Testis (tissue), 3 donors: ENCODE results near the gene STOX2. TPM values are rescaled to one million over a fixed set of nuclear protein-coding genes. Genes with fewer than 3 reads are reported as not detected.

Experiments used
- DNase-seq: peaks from one replicate; pipeline ENCODE4 v3.0.0-alpha.2; 2019
- H3K27ac ChIP-seq, 2 donors: fragments of 200-600 bp; sonication (generic); one replicate each; pipeline ENCODE4 v1.5.1; 2019
- H3K27me3 ChIP-seq: fragments of 200-600 bp; sonication (generic); one replicate; pipeline ENCODE4 v1.5.1; 2019
- H3K36me3 ChIP-seq: fragments of 200-600 bp; sonication (generic); one replicate; pipeline ENCODE4 v1.5.1; 2017; ENCODE audit warnings: low read depth; ENCODE audit errors: missing control alignments
- H3K4me1 ChIP-seq: fragments of 200-600 bp; sonication (generic); one replicate; pipeline ENCODE4 v1.5.1; 2019
- H3K4me3 ChIP-seq, 2 donors: fragments of 200-600 bp; sonication (generic); one replicate each; pipeline ENCODE4 v1.5.1; 2017 to 2019
- H3K9me3 ChIP-seq: fragments of 200-600 bp; sonication (generic); one replicate; pipeline ENCODE4 v1.5.1; 2017
- CTCF ChIP-seq, 3 experiments: fragments of 450-650 bp in 2 of 3; fragments of 200-600 bp in 1 of 3; sonication (generic) in 1 of 3; IDR thresholded peaks; one replicate each; pipeline ENCODE4 v1.5.1; 2016 to 2019; ENCODE audit warnings: antibody characterized with exemption in 3 of 3, mild to moderate bottlenecking in 2 of 3, moderate library complexity in 1 of 3
- POLR2A ChIP-seq: fragments of 450-650 bp; IDR thresholded peaks from one replicate; pipeline ENCODE4 v1.6.1; 2017; ENCODE audit warnings: antibody characterized with exemption, mild to moderate bottlenecking, moderate library complexity
- WGBS, 2 donors: methylation state at CpG; one replicate each; pipeline ENCODE4 v1.1.5; 2018; 5-methylcytosine and 5-hydroxymethylcytosine counted together
- intact Hi-C: fragments of 100-400 bp; cut with DNase I; formaldehyde crosslinking; loops from one replicate; pipeline ENCODE4 v1.15.1; 2023; ENCODE audit warnings: low total_unique reads
- polyA plus RNA-seq: library from polyadenylated mRNA; stranded (reverse); fragments of 350-450 nt; fragmentation: Illumina TruSeq; extraction: RNeasy Lipid Tissue Mini Kit (QIAGEN cat#74804); gene quantifications from one replicate; pipeline ENCODE4 v1.2.3, GENCODE V29; 2014; ENCODE audit warnings: low read depth, low replicate concordance; ENCODE audit not compliant: insufficient read depth
- total RNA-seq, 2 donors: library from RNA; depleted of rRNA; stranded (reverse); fragments of >200 nt; gene quantifications; one replicate each; pipeline ENCODE4 v1.2.3, GENCODE V29; 2016

The STOX2 gene
- total and polyA plus RNA-seq, 3 donors from 2014 or later = 5.8 to 17.7 (median 15.2) TPM

- no peak for DNase-seq
These were observed 66.9 kb downstream of the STOX2 start for GRCh38 chr4:183971929-183972490.

GRCh38 chr4:183977707-183978106 lies 72.6 kb downstream of the STOX2 start:
- H3K27me3 ChIP-seq = no peaks in the 10 kb centered on the region
- H3K9me3 ChIP-seq = no peaks in the 10 kb centered on the region
- no peaks in the 10 kb centered on the region for H3K4me1 ChIP-seq
- no peak overlapping the region for H3K4me3 ChIP-seq
- TF ChIP-seq CTCF (IDR thresholded peaks at IDR 0.05) = no peak
- TF ChIP-seq POLR2A = no peak
- intact Hi-C loops = no loop called here
- DNase-seq = no peak
- no peak overlapping the region for H3K27ac ChIP-seq
- no peaks in the 10 kb centered on the region for H3K36me3 ChIP-seq

More at GRCh38 chr4:183971929-183972490, 66.9 kb downstream of the STOX2 start:
- intact Hi-C loops = no loop called here
- no peaks in the 10 kb centered on the region for H3K36me3 ChIP-seq
- H3K9me3 ChIP-seq = no peaks in the 10 kb centered on the region
- H3K4me3 ChIP-seq = no peak overlapping the region
- no peak overlapping the region for H3K27ac ChIP-seq
- H3K4me1 ChIP-seq = no peaks in the 10 kb centered on the region
- no peak for TF ChIP-seq POLR2A
- TF ChIP-seq CTCF (IDR thresholded peaks at IDR 0.05) = no peak
- WGBS, 2 donors = 72 to 79% methylated on average over 9 of the region's 9 CpGs
- H3K27me3 ChIP-seq = no peaks in the 10 kb centered on the region

- H3K36me3 ChIP-seq = no peaks in the 10 kb centered on the region
- no peak overlapping the region for H3K4me3 ChIP-seq
- no peaks in the 10 kb centered on the region for H3K9me3 ChIP-seq
- H3K27me3 ChIP-seq = no peaks in the 10 kb centered on the region
- no peak for TF ChIP-seq CTCF (IDR thresholded peaks at IDR 0.05)
- no peak for TF ChIP-seq POLR2A
- whole genome bisulfite sequencing, 2 donors = 82 to 86% methylated on average over 13 of the region's 13 CpGs
- H3K27ac ChIP-seq = no peak overlapping the region
- intact Hi-C loops = no loop called here
- DNase-seq = peak; percentile 55
- H3K4me1 ChIP-seq = peaks cover 13% of the 10 kb centered on the region
These were observed 79.5 kb downstream of the STOX2 start for GRCh38 chr4:183984566-183984965.

GRCh38 chr4:183985786-183986185 lies 80.7 kb downstream of the STOX2 start:
- WGBS, 2 donors = 85 to 96% methylated on average over 7 of the region's 7 CpGs
- no peaks in the 10 kb centered on the region for H3K9me3 ChIP-seq
- H3K4me1 ChIP-seq = peaks cover 13% of the 10 kb centered on the region
- DNase-seq = no peak
- intact Hi-C loops = no loop called here
- H3K27ac ChIP-seq = no peak overlapping the region
- no peaks in the 10 kb centered on the region for H3K36me3 ChIP-seq
- no peak overlapping the region for H3K4me3 ChIP-seq
- TF ChIP-seq CTCF (IDR thresholded peaks at IDR 0.05) = no peak
- no peak for TF ChIP-seq POLR2A
- no peaks in the 10 kb centered on the region for H3K27me3 ChIP-seq

- no peak overlapping the region for H3K4me3 ChIP-seq
- intact Hi-C loops = no loop called here
- H3K27ac ChIP-seq = no peak overlapping the region
- peaks cover 13% of the 10 kb centered on the region for H3K4me1 ChIP-seq
- TF ChIP-seq POLR2A (no peak), CTCF (IDR thresholded peaks at IDR 0.05) (no peak)
- no peaks in the 10 kb centered on the region for H3K27me3 ChIP-seq
- no peaks in the 10 kb centered on the region for H3K9me3 ChIP-seq
- WGBS, 2 donors = 61 to 80% methylated on average over 18 of the region's 18 CpGs
- DNase-seq = no peak
- H3K36me3 ChIP-seq = no peaks in the 10 kb centered on the region
These were observed 81.3 kb downstream of the STOX2 start for GRCh38 chr4:183986291-183986970.
